DMS53 treated with DMSO at 0.1 percent for 48 hours (cell line): Measurements from ENCODE around the gene UGT1A5.

Experiments used
- DNase-seq: peaks from one replicate; lab custom pipeline; 2025; ENCODE audit not compliant: unreplicated experiment; lab: John Stamatoyannopoulos, UW

The UGT1A5 gene

DNA sequence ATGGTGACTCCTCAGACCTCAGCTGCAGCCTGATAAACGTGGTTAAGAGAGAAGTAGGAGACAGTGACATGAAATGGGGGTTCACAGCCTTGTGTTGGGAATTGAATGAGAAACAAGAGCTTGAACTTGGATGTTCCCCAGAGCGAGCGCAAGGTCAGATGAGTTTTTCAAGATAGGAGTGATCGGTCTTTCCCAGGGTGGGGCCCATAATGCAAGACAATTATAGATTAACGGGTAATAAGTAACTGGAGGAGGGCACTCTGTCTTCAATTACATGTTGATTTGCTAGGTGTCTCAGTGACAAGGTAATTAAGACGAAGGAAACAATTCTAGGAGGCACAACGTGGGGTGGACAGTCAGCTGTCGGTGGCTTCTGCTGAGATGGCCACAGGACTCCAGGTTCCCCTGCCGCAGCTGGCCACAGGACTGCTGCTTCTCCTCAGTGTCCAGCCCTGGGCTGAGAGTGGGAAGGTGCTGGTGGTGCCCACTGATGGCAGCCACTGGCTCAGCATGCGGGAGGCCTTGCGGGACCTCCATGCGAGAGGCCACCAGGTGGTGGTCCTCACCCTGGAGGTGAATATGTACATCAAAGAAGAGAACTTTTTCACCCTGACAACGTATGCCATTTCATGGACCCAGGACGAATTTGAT lies at the start of gene UGT1A5:
Gene UGT1A5, plus strand, starts transcription at position 297 of the 651 bp plus-strand sequence. Its CDS starts 85 bp downstream, at position 382.
- DNase-seq = no peak

DNA sequence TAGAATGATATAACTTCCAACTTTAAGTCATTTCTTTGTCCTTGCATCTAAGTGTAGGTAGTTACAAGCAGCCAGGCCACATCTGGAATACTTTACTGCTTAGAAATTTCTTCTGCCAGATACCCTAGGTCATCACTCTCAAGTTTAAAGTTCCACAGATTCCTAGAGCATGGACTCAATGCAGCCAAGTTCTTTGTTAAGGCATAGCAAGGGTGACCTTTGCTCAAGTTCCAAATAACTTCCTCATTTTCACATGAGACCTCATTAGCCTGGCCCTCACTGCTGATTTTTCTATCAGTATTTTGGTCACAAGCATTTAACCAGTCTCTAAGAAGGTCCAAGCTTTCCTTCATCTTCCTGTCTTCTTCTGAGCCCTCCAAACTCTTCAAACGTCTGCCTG lies 48.8 kb upstream of the UGT1A5 start:
- no peak for DNase-seq

DNA sequence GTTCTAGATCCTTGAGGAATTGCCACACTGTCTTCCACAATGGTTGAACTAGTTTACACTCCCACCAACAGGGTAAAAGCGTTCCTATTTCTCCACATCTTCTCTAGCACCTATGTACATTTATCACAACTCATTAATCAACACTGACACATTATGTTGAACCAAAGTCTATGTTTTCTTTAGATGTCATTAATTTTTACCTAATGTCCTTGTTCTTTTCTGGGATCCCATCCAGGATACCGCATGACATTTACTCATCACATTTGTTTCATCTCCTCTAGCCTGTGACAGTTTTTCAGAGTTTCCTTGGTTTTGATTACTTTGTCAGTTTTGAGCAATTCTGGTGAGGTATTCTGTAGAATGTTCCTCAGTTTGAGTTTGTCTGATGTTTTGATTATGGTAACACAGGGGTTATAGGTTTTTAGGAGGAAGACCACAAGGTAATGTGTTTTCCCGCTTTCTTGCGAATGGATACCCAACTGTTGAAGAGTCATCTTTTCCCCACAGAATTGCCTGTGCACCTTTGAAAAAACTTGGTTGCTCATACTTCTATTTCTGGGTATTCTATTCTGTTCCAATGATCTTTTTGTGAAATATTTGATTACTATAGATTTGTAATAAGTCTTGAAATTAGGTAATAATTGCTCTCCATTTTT lies 44.0 kb upstream of the UGT1A5 start:
- no peak for DNase-seq

DNA sequence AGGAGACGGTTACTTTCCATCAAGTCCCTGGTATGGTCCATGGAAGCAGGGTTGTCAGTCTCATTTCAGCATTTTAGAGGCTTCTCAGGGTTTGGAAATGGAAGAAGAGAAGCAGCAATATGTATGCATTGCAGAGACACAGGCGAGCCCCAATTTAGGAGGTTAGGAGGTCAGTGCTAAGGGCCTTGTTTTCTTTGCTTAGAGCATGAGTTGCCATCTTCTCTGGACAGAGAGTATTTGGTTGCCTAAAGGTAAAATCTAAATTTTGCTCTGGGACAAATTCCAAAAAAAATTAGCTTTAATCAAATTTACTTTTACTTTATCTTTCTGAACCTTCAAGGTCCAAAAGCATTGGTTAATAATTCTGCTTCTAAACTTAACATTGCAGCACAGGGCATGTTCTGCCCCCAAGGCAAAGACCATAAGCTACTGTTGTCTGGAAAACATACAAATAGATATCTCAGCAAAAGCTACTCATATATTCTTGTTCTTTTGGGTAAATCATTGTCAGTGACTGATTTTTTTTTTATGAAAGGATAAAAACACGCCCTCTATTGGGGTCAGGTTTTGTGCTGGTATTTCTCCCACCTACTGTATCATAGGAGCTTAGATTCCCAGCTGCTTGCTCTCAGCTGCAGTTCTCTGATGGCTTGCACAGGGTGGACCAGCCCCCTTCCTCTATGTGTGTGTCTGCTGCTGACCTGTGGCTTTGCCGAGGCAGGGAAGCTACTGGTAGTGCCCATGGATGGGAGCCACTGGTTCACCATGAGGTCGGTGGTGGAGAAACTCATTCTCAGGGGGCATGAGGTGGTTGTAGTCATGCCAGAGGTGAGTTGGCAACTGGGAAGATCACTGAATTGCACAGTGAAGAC lies 41.2 kb upstream of the UGT1A5 start, which contains the start of gene UGT1A9:
Gene UGT1A9, plus strand, starts transcription at position 609 of the 872 bp plus-strand sequence. Its CDS starts 37 bp downstream, at position 646.
- no peak for DNase-seq

DNA sequence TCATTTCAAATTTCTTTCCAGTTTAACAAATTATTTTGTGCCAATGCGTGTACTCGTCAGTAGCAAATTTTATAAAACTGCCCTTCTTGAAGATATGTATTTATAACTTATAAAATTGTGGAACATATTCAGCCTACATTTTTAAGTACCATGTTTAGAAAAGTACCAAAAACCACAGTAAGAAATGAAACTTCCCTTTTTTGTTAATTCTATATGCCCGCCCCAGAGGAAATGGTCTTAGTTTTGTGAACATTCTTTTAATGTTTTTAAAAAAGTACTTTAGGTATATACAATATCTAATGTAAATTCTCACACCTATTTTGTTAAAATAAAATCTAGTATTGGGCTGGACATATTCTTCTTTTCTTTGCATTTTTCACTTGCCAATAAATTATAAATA lies 39.8 kb upstream of the UGT1A5 start:
- no peak for DNase-seq

DNA sequence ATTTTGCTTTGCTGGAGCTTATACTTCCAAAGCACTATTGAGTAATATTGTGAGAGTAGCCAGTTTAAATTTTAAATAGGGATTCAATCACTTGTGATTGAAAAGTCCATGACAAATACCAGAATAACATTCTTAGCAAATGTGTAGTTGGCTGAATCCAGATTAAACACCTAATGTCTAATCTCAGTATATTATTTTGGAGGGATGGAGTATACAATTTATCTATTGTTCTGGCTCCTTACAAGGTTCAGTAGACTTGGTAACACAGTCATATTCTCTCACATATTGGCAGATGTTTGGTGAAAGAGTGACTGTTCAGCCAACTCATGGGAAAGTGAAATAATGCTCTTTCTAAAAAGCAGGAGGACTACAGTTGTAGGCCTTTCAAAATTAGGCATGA lies 38.8 kb upstream of the UGT1A5 start:
- no peak for DNase-seq

DNA sequence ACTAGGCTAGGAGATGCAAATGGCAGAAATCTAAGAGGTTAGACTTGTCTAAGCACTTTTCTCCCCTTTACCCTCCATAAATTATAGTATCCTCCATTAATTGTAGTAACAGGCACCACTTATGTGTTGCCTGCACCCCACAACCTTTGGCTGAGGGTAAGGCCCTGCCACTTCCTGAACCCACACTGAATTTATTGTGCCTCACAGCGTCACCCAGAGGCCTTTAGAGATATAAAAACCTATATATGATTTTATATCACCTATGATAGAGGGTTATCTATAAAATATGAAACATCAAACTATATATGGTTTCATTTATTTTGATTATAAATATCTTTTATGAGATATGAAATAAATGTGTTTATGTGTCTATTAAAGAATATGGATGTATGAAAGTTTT lies 38.4 kb upstream of the UGT1A5 start:
- DNase-seq = no peak

DNA sequence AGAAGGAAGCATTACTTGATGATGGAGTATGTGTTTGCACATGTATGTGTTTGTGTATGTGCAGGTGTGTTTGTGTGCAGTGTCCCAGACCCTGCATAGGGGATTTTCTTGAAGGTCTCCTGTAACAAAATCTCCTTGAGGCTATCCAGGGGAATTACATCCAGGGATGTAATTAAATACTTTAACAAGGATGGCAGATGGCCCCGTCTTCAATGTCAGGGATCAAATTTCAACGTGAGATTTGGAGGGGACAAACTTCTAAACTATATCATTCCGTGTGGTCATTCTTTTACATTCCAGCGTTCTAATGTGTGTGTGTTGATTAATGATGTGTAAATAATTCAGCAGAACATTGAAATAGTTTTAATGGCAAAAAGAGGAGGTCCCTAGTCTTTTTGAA lies 37.7 kb upstream of the UGT1A5 start:
- DNase-seq = no peak

DNA sequence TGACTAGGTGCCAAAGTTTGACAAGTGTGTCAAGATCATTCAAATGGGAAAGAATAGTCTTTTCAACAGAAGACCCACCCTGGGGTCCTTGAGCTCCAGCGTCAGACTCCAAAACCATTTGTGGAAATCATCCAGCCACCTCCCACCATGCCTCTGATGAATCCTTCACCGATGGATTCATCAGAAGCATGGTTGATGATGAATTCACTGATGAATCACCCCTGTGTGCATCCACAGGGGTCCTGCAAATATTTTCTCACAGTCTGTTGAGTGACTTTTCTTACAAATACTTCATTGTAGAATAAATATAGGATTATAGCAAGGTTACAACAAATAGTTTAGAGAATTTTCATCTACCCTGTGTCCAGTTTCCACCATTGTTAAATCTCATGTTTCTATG lies 36.7 kb upstream of the UGT1A5 start:
- DNase-seq = no peak

DNA sequence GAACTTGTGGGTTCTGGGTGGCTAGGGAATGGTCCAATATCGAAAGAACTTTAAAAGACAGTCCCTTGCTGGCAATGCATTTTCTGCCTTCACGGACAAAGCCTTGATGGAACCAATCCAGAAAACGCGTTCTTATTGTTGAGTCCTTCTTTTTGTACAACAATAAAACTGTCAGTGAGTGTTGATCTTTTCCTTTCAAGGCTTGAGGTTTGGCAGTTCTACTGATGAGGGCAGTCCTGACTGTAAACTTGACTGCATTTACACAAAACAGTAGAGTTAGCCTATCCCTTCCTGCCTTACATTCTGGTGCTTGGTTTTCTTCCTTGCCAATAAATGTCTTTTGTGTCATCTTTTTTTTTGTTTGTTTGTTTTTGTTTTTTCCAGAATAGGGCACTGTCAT lies 33.5 kb upstream of the UGT1A5 start:
- DNase-seq = no peak

DNA sequence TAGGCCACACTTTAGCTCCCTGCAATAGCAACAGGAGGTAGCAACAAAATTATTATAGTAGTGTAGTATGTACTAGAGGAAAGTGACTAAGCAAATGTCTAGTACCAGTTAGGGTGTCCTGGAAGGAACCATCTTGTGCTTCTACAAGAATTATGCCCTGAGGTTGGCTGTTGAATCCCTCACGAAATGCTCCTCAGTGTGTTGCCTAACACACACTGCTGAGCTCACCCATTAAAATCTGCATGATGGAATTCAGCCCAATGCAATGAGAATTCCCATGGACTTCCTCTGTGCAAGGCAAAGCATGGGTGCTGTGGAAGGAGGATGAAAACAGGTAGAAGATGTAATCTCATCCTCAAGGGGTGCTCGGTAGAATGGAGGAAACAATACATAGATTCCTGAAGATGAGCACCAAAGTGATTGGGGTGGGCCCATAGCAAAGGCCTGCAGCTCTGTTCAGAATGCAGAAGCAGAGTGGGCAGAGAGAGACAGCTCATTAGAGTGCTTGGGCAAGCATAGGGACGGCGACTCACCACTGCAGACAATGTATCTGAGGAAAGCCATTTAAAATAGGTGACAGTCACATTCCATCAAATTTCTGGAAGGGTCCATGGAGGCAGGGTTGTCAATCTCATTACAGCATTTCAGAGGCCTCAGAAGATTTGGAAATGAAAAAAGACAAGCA lies 32.2 kb upstream of the UGT1A5 start:
- no peak for DNase-seq

DNA sequence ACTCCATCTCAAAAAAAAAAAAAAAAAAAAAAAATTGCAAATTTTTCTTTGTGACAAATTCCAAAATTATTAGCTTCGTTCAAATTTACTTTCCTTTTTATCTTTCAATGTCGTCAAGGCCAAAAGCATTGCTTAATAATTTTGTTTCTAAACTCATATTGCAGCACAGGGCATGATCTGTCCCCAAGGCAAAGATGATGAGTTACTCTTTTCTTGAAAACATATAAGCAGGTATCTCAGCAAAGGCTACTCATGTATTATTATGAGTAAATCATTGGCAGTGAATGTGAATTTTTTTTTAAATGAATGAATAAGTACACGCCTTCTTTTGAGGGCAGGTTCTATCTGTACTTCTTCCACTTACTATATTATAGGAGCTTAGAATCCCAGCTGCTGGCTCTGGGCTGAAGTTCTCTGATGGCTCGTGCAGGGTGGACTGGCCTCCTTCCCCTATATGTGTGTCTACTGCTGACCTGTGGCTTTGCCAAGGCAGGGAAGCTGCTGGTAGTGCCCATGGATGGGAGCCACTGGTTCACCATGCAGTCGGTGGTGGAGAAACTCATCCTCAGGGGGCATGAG lies 31.1 kb upstream of the UGT1A5 start, which contains the start of gene UGT1A7:
Gene UGT1A7, plus strand, starts transcription at position 381 of the 579 bp plus-strand sequence. Its CDS starts 37 bp downstream, at position 418.
- no peak for DNase-seq

DNA sequence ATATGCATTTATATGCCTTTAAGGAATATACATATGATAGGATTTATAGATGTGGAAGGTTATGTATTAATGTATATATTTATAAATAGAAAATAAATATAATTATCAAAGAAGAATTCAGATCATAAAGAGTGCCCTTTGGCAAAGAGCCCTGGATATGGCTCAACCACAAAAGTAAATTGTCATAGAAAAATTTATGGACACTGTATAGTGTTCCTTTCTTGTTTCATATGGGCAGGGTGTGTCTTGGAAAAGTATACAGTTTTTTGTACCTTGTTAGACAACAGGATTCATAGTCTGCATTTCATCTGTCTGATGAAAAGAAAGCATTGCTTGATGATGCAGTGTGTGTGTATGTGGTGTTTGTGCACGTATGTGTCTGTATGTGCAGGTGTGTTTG lies 28.1 kb upstream of the UGT1A5 start:
- no peak for DNase-seq

DNA sequence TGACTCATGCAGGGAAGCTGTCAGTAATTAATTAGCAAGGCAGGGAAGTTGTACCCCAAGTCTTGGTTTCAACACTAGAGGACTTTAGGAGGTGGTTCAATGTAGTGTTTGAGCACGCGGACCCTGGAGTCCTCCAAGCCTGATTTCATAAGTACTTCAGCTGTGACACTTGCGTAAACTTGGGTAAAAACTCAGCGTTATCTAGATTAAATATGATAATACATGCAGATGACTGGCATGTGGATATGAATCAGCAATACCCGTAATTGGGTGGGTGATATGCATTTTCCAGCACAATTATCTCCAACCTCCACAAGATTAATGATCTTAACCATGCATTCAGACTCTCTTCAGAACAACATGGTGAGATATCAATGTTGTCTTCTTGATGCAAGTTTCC lies 25.8 kb upstream of the UGT1A5 start:
- DNase-seq = no peak

DNA sequence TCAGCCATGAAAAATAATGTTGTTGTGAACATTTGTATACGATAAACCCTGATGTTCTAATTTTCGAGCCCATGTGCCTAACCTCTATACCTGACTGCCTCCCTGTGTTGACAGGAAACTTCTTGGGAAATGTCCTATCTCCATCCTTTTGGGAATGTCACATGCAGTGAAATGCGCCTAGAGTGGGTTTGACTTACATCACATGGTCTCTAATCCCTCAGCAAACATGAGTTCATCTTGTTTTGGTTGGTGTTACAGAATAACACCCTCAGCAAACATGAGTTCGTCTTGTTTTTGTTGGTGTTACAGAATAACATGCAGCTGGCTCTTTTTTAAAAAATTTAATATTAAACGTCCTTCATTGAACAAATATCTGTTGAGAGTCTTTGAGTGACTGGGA lies 24.4 kb upstream of the UGT1A5 start:
- DNase-seq = peak; percentile 25

DNA sequence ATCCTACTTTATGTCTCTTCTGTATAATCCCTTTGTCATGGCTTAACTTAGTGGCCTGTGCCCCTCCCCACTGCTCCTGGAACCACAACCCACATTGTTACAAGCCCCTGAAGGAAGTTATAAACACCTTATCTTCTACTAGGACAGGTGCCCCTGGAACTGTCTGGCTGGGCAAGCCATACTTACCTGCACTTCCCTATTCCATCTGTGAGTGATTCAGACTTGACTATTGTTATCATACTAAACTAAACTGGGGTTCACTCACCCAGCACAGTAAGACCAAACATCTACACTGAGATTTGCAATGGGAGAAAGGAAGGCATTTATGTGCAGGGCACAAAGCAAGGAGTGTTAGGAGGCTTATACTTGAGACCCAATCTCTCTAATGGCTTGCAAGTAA lies 23.7 kb upstream of the UGT1A5 start:
- no peak for DNase-seq

DNA sequence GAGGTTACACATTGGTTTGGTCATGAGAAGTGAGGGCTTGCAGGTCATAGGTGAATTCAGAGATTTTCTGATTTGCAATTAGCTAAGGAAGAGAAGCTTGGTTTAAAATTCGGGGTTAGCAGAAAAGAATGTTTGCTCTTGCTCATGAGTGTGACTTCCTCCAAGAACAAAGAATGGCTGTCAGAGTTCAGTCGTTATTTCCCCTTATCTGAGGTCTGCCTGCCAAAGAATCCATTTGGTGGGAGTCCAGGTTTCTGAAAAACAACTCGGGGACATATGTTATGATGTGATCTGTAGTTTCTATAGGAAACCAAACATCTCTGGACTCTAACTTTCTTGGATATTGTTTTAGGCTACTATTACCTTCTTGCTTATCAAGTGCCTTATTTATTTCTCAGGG lies 23.2 kb upstream of the UGT1A5 start:
- DNase-seq = no peak

DNA sequence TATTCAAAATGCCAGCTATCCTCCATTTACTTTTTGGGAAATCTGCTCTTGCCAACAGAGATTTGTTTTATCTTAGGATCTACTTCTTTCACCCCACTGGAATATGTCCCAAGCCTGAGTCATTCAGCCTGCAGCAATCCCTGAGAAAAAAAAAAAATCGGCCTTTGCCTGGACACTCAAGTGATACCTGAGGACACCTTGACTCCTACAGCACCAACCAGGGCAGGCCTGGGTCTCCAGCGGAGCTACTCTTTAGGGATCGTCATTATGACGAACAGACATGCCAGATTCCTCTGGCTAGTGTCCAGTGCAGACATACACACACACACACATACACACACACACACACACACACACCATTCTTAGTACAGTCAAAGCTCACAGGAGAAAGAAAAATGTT lies 22.3 kb upstream of the UGT1A5 start:
- DNase-seq = no peak

DNA sequence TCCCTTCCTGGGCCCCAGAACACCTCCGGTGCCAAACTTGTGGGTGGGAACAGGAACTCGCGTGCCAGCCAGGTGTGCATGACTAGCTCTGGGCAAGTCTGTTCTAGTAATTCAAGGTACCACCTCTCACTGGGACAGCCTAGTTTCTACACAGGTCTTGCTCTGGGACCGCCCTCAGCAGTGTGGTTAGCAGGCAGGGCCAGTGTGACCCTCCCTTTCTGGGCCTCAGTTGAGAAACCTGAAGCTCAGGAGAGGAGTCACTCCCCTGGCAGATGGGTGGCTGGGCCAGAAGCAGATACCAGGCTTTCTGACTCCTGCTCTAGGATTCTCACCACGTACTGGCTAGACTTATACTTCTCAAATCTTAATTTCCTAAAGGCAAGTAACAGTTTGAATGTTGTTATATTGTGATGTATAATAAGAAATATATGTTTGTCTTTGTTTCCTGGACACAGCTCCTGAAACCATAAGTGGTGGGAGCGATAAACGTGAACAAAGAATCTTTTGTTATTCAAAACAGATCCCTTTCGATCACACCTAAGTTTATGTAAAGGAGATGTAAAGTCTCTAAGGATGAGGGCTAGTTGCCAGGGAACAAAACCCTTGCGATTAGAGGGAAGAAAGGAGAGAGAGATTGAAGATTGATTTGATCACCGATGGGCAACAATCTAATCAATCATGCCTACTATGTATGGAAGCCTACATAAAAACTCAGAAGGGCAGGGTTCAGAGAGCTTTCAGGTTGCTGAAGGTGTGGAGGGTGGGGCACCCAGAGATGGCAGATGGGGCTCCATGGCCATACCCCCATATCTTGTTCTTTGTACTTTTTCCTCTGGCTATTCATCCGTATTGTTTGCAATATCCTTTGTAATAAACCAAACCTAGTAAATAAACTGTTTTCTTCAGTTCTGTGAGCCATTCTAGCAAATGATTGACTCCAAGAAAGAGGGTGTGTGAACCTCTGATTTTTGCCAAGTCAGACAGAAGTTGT lies 21.0 kb upstream of the UGT1A5 start:
- no peak for DNase-seq

DNA sequence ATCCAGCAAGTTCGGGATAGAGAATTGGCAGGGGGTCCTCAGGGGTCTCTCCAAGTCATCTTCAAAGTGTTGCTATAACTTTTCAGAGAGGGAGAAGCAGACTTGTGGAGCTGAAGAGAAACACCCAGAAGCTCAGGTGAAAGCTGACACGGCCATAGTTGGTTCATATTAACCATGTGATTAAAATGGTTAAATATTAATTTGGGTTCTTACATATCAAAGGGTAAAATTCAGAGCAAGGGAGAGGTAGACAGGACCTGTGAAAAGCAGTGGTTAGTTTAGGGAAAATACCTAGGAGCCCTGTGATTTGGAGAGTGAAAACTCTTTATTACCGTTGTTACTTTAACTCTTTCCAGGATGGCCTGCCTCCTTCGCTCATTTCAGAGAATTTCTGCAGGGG lies 20.1 kb upstream of the UGT1A5 start, which contains the start of gene UGT1A6:
Gene UGT1A6, plus strand, starts transcription at position 243 of the 400 bp plus-strand sequence. Its CDS starts 115 bp downstream, at position 358.
- DNase-seq = no peak
